GM23338 (cell line): ENCODE results near the gene NEK6. TPM values are rescaled to one million over a fixed set of nuclear protein-coding genes. Genes with fewer than 3 reads are reported as not detected.

Experiments
- ATAC-seq: fragments of 200-7000 bp; cut with Tn5 transposase; 3 replicates; pipeline ENCODE4 v1.9.1; 2020
- DNase-seq: peaks from one replicate; pipeline ENCODE4 v3.0.0-alpha.2; 2015; ENCODE audit warnings: low spot score
- H2AFZ ChIP-seq: fragments of 200-600 bp; sonication (generic); 2 replicates; pipeline ENCODE4 v1.8.0; 2016; ENCODE audit warnings: antibody characterized with exemption, mild to moderate bottlenecking, moderate library complexity
- H3F3A ChIP-seq: fragments of 200-600 bp; sonication (generic); replicated peaks from 2 replicates; pipeline ENCODE4 v1.8.0; 2017; ENCODE audit warnings: antibody characterized with exemption, mixed run types, low read depth
- H3K27ac ChIP-seq: fragments of 200-600 bp; sonication (generic); 2 replicates; pipeline ENCODE4 v1.6.1; 2016; ENCODE audit warnings: low read depth
- H3K27me3 ChIP-seq: fragments of 200-600 bp; sonication (generic); 2 replicates; pipeline ENCODE4 v1.8.0; 2016; ENCODE audit warnings: mild to moderate bottlenecking, mixed run types, moderate library complexity; ENCODE audit not compliant: insufficient read depth
- H3K36me3 ChIP-seq: fragments of 200-600 bp; sonication (generic); 2 replicates; pipeline ENCODE4 v1.8.0; 2016; ENCODE audit warnings: mild to moderate bottlenecking; ENCODE audit not compliant: insufficient read depth
- H3K4me1 ChIP-seq: fragments of 200-600 bp; sonication (generic); 2 replicates; pipeline ENCODE4 v1.8.0; 2016; ENCODE audit warnings: mild to moderate bottlenecking, moderate library complexity; ENCODE audit not compliant: insufficient read depth
- H3K4me2 ChIP-seq: fragments of 200-600 bp; sonication (generic); 2 replicates; pipeline ENCODE4 v1.7.1; 2017; ENCODE audit warnings: mixed run types
- H3K4me3 ChIP-seq: fragments of 200-600 bp; sonication (generic); 2 replicates; pipeline ENCODE4 v1.6.1; 2016; ENCODE audit warnings: mixed run types
- H3K79me2 ChIP-seq: fragments of 200-600 bp; sonication (generic); replicated peaks from 2 replicates; pipeline ENCODE4 v1.8.0; 2017; ENCODE audit warnings: mild to moderate bottlenecking; ENCODE audit not compliant: insufficient read depth
- H3K9me2 ChIP-seq: fragments of 200-600 bp; sonication (generic); 2 replicates; pipeline ENCODE4 v1.8.0; 2017; ENCODE audit not compliant: insufficient read depth
- H4K20me1 ChIP-seq: fragments of 200-600 bp; sonication (generic); replicated peaks from 2 replicates; pipeline ENCODE4 v1.8.0; 2017; ENCODE audit warnings: mild to moderate bottlenecking; ENCODE audit not compliant: insufficient read depth
- H3K27ac Mint-ChIP-seq: 2 replicates; pipeline ENCODE4 v1.8.0; 2020; ENCODE audit warnings: inconsistent platforms, mild to moderate bottlenecking, moderate library complexity, mixed read lengths
- H3K27me3 Mint-ChIP-seq: 3 replicates; pipeline ENCODE4 v1.8.0; 2022; ENCODE audit warnings: low read depth, mild to moderate bottlenecking, moderate library complexity, mixed read lengths, inconsistent platforms; ENCODE audit not compliant: insufficient read depth, poor library complexity
- H3K36me3 Mint-ChIP-seq: 3 replicates; pipeline ENCODE4 v1.8.0; 2021; ENCODE audit warnings: low read depth, mild to moderate bottlenecking, inconsistent platforms, moderate library complexity, mixed read lengths
- H3K4me1 Mint-ChIP-seq: 3 replicates; pipeline ENCODE4 v1.8.0; 2020; ENCODE audit warnings: mild to moderate bottlenecking, inconsistent platforms, mixed read lengths
- H3K4me3 Mint-ChIP-seq: 3 replicates; pipeline ENCODE4 v1.8.0; 2021; ENCODE audit warnings: moderate library complexity, mild to moderate bottlenecking, inconsistent platforms, mixed read lengths
- H3K9me3 Mint-ChIP-seq: 3 replicates; pipeline ENCODE4 v1.8.0; 2020; ENCODE audit warnings: moderate library complexity, mild to moderate bottlenecking, inconsistent platforms, mixed read lengths
- CREB1 ChIP-seq: fragments of 250-450 bp; sonication (Bioruptor Pico); IDR thresholded peaks from 2 replicates; pipeline ENCODE4 v1.5.0; 2020; ENCODE audit warnings: low read depth, mild to moderate bottlenecking, moderate library complexity
- CTCF ChIP-seq, 2 experiments: fragments of 200-600 bp in 1 of 2; sonication (generic) in 1 of 2; conservative IDR thresholded peaks; 2 replicates each; pipeline versions ENCODE4 v1.5.1 to v1.6.1; 2016 to 2017; ENCODE audit warnings: antibody characterized with exemption in 2 of 2, low read depth in 2 of 2, mild to moderate bottlenecking in 2 of 2, moderate library complexity in 1 of 2
- ETS1 ChIP-seq: IDR thresholded peaks from 2 replicates; pipeline ENCODE4 v1.6.1; 2016; ENCODE audit warnings: antibody characterized with exemption
- EZH2 ChIP-seq: fragments of 200-600 bp; sonication (generic); IDR thresholded peaks from one replicate; pipeline ENCODE4 v1.8.0; 2017; ENCODE audit warnings: antibody characterized with exemption, mild to moderate bottlenecking, low read depth; ENCODE audit not compliant: unreplicated experiment
- EZH2phosphoT487 ChIP-seq: fragments of 200-600 bp; sonication (generic); IDR thresholded peaks from one replicate; pipeline ENCODE4 v1.8.1; 2018; ENCODE audit warnings: antibody characterized with exemption; ENCODE audit not compliant: unreplicated experiment
- JUNB ChIP-seq: IDR thresholded peaks from one replicate; pipeline ENCODE4 v1.6.1; 2016; ENCODE audit warnings: antibody characterized with exemption; ENCODE audit not compliant: unreplicated experiment
- NANOG ChIP-seq: IDR thresholded peaks from 2 replicates; pipeline ENCODE4 v1.6.1; 2016; ENCODE audit warnings: antibody characterized with exemption, borderline replicate concordance
- POLR2AphosphoS5 ChIP-seq: IDR thresholded peaks from 2 replicates; pipeline ENCODE4 v1.6.1; 2016; ENCODE audit warnings: antibody characterized with exemption, low read depth
- REST ChIP-seq: IDR thresholded peaks from one replicate; pipeline ENCODE4 v1.6.1; 2018; ENCODE audit warnings: antibody characterized with exemption; ENCODE audit not compliant: unreplicated experiment
- STAT1 ChIP-seq: IDR thresholded peaks from one replicate; pipeline ENCODE4 v1.6.1; 2016; ENCODE audit warnings: antibody characterized with exemption; ENCODE audit not compliant: unreplicated experiment
- ZNF114 ChIP-seq: fragments of 250-450 bp; sonication (Bioruptor Pico); IDR thresholded peaks from 2 replicates; pipeline ENCODE4 v1.5.0; 2020; ENCODE audit warnings: mild to moderate bottlenecking, moderate library complexity
- ZNF331 ChIP-seq: fragments of 250-450 bp; sonication (Bioruptor Pico); IDR thresholded peaks from 2 replicates; pipeline ENCODE4 v1.5.0; 2020; ENCODE audit warnings: low read depth, mild to moderate bottlenecking, moderate library complexity
- ZNF462 ChIP-seq: fragments of 250-450 bp; sonication (Bioruptor Pico); IDR thresholded peaks from 2 replicates; pipeline ENCODE4 v1.5.0; 2020; ENCODE audit warnings: mild to moderate bottlenecking, moderate library complexity
- polyA plus RNA-seq: library from polyadenylated mRNA; unstranded; fragments of >200 nt; fragmentation: Nextera tagmentation; extraction: Ambion mirVana; gene quantifications from 2 replicates; pipeline ENCODE4 v1.2.1, GENCODE V29; 2016
- total RNA-seq: library from RNA; depleted of rRNA; stranded (reverse); fragments of >200 nt; shearing (Covaris generic); gene quantifications from 2 replicates; pipeline ENCODE4 v1.2.3, GENCODE V29; 2014

NEK6 gene
- total and polyA plus RNA-seq, 2 experiments from 2014 or later: 8.1 to 11.2 TPM

GRCh38 chr9:124356745-124357390, 99.1 kb downstream of the NEK6 start:
- Mint-ChIP-seq H3K4me3 (no peak overlapping the region), H3K27me3 (peaks cover 18% of the 10 kb centered on the region), H3K27ac (no peak overlapping the region), H3K4me1 (peaks cover 16% of the 10 kb centered on the region), H3K36me3 (peaks cover 40% of the 10 kb centered on the region), H3K9me3 (no peaks in the 10 kb centered on the region)
- Histone ChIP-seq H2AFZ (no peak overlapping the region), H3K27ac (no peak overlapping the region), H3K27me3 (no peaks in the 10 kb centered on the region), H3K4me3 (no peak overlapping the region), H3K9me2 (no peaks in the 10 kb centered on the region), H3K4me2 (no peak overlapping the region), H3K36me3 (peaks cover 6% of the 10 kb centered on the region; the same call in 1 of the 2 replicates), H4K20me1 (peaks cover 32% of the 10 kb centered on the region), H3F3A (no peaks in the 10 kb centered on the region), H3K4me1 (no peaks in the 10 kb centered on the region), H3K79me2 (peaks cover 54% of the 10 kb centered on the region)
- DNase-seq (no peak), ATAC-seq (no peak)
- TF ChIP-seq NANOG (no peak), EZH2phosphoT487 (no peak), ETS1 (no peak), REST (no peak), ZNF462 (no peak), STAT1 (no peak), ZNF114 (CRISPR knock-in tag) (no peak), EZH2 (no peak), ZNF331 (CRISPR knock-in tag) (no peak), POLR2AphosphoS5 (no peak), JUNB (no peak), CTCF (conservative IDR thresholded peaks at IDR 0.05; ENCODE audit: low read depth in 2 of 2) (no peak), CREB1 (no peak)
